GM19372 (cell line): ENCODE results near the gene TPRG1L.

Experiments
- ATAC-seq: cut with Tn5 transposase; IDR thresholded peaks from one replicate; pipeline ENCODE4 v1.9.1; 2021; ENCODE audit warnings: mild to moderate bottlenecking, low read depth, moderate library complexity; ENCODE audit not compliant: unreplicated experiment

TPRG1L gene

GRCh38 chr1:3641816-3642215 is 17.0 kb downstream of the TPRG1L start:
- ATAC-seq: no peak

GRCh38 chr1:3642919-3643675 is 18.3 kb downstream of the TPRG1L start:
- ATAC-seq: no peak

GRCh38 chr1:3644273-3644672 is 19.5 kb downstream of the TPRG1L start:
- ATAC-seq: no peak

GRCh38 chr1:3645247-3645646 is 20.4 kb downstream of the TPRG1L start:
- ATAC-seq: no peak

GRCh38 chr1:3645666-3646355 is 21.0 kb downstream of the TPRG1L start:
- ATAC-seq: no peak

GRCh38 chr1:3646596-3646995 is 21.8 kb downstream of the TPRG1L start:
- no peak for ATAC-seq

GRCh38 chr1:3649342-3650247 is 24.8 kb downstream of the TPRG1L start, which contains the start of gene WRAP73:
Gene WRAP73 (minus strand): TSS chr1:3650103. CDS start chr1:3649999, 104 bp downstream.
- peak; percentile 79 for ATAC-seq

GRCh38 chr1:3650248-3651025 is 25.6 kb downstream of the TPRG1L start:
- no peak for ATAC-seq

GRCh38 chr1:3651026-3651929 is 26.5 kb downstream of the TPRG1L start:
- no peak for ATAC-seq

- peak; percentile 33 for ATAC-seq
Observed at GRCh38 chr1:3651930-3652547, 27.2 kb downstream of the TPRG1L start, which contains the start of gene TP73. Gene TP73 (plus strand): TSS chr1:3652516. CDS start chr1:3682366, 29,850 bp downstream.

- ATAC-seq: no peak
Observed at GRCh38 chr1:3652548-3653285, 27.9 kb downstream of the TPRG1L start.

GRCh38 chr1:3653286-3653618 is 28.4 kb downstream of the TPRG1L start:
- ATAC-seq: no peak

- ATAC-seq: no peak
Observed at GRCh38 chr1:3654549-3655281, 29.9 kb downstream of the TPRG1L start.

- peak; percentile 41 for ATAC-seq
Observed at GRCh38 chr1:3656450-3657095, 31.8 kb downstream of the TPRG1L start.

GRCh38 chr1:3657096-3657475 is 32.3 kb downstream of the TPRG1L start:
- ATAC-seq: no peak

GRCh38 chr1:3657578-3658230 is 32.9 kb downstream of the TPRG1L start:
- no peak for ATAC-seq
